ENCODE results near the gene TPX2.

TPX2 gene

GRCh38 chr20:31738729-31739549 lies at the start of gene TPX2:
TSS of gene TPX2 (plus strand) at chr20:31739290. CDS start at chr20:31757477, 18,187 bp downstream.
- peak within 1 kb of the TSS; percentile 56 for H3K27ac ChIP-seq
- peak; percentile 79 for DNase-seq (ENCODE audit: low read depth, low spot score)

- no peak for DNase-seq (ENCODE audit: low read depth, low spot score)
- H3K27ac ChIP-seq = peak overlapping the region; percentile 100
These were observed 48.9 kb upstream of the TPX2 start for GRCh38 chr20:31690124-31690666.

GRCh38 chr20:31691646-31692275 lies 47.3 kb upstream of the TPX2 start:
- peak overlapping the region; percentile 100 for H3K27ac ChIP-seq
- DNase-seq (ENCODE audit: low read depth, low spot score) = no peak

GRCh38 chr20:31693402-31693801 lies 45.7 kb upstream of the TPX2 start:
- H3K27ac ChIP-seq = peak overlapping the region; percentile 100
- no peak for DNase-seq (ENCODE audit: low read depth, low spot score)

GRCh38 chr20:31693987-31694661 lies 45.0 kb upstream of the TPX2 start:
- DNase-seq (ENCODE audit: low read depth, low spot score) = no peak
- peak overlapping the region; percentile 100 for H3K27ac ChIP-seq

GRCh38 chr20:31694842-31695593 lies 44.1 kb upstream of the TPX2 start:
- no peak for DNase-seq (ENCODE audit: low read depth, low spot score)
- H3K27ac ChIP-seq = peak overlapping the region; percentile 100

GRCh38 chr20:31695849-31696804 lies 43.0 kb upstream of the TPX2 start:
- no peak for DNase-seq (ENCODE audit: low read depth, low spot score)
- peak overlapping the region; percentile 100 for H3K27ac ChIP-seq

- DNase-seq (ENCODE audit: low read depth, low spot score) = no peak
- peak overlapping the region; percentile 100 for H3K27ac ChIP-seq
These were observed 40.8 kb upstream of the TPX2 start for GRCh38 chr20:31698243-31698802.

- H3K27ac ChIP-seq = peak overlapping the region; percentile 100
- peak; percentile 98 for DNase-seq (ENCODE audit: low read depth, low spot score)
These were observed 40.0 kb upstream of the TPX2 start for GRCh38 chr20:31698803-31699718.

- peak overlapping the region; percentile 100 for H3K27ac ChIP-seq
- DNase-seq (ENCODE audit: low read depth, low spot score) = no peak
These were observed 39.0 kb upstream of the TPX2 start for GRCh38 chr20:31699801-31700728.

GRCh38 chr20:31700747-31701146 lies 38.3 kb upstream of the TPX2 start:
- DNase-seq (ENCODE audit: low read depth, low spot score) = no peak
- peak overlapping the region; percentile 100 for H3K27ac ChIP-seq

- H3K27ac ChIP-seq = peak overlapping the region; percentile 100
- no peak for DNase-seq (ENCODE audit: low read depth, low spot score)
These were observed 37.5 kb upstream of the TPX2 start for GRCh38 chr20:31701591-31701990.

- peak overlapping the region; percentile 100 for H3K27ac ChIP-seq
- peak; percentile 95 for DNase-seq (ENCODE audit: low read depth, low spot score)
These were observed 34.6 kb upstream of the TPX2 start for GRCh38 chr20:31704225-31705119.

- H3K27ac ChIP-seq = peak overlapping the region; percentile 100
- no peak for DNase-seq (ENCODE audit: low read depth, low spot score)
These were observed 33.9 kb upstream of the TPX2 start for GRCh38 chr20:31705191-31705590.
